HAP-1 (cell line): ENCODE results near the gene ZNF716.
"Not testable (repeated sequence)": the region's sequence is repeated elsewhere in the genome, so short reads cannot be mapped to it uniquely, and the experiment has no call there.

Source experiments
- DNase-seq, 2 experiments: peaks; one replicate each; pipeline ENCODE4 v3.0.0-alpha.2; 2016 to 2020; ENCODE audit warnings: low spot score in 2 of 2
- H3K27me3 ChIP-seq: fragments of 250-450 bp; sonication (Bioruptor Pico); 2 replicates; pipeline ENCODE4 v1.5.1; 2020; ENCODE audit warnings: low read depth, mild to moderate bottlenecking, moderate library complexity
- H3K36me3 ChIP-seq: fragments of 250-450 bp; sonication (Bioruptor Pico); replicated peaks from 2 replicates; pipeline ENCODE4 v1.5.1; 2020; ENCODE audit warnings: mild to moderate bottlenecking
- H3K4me1 ChIP-seq: fragments of 250-450 bp; sonication (Bioruptor Pico); 2 replicates; pipeline ENCODE4 v1.5.1; 2020; ENCODE audit warnings: mild to moderate bottlenecking
- H3K4me3 ChIP-seq: fragments of 250-450 bp; sonication (Bioruptor Pico); 2 replicates; pipeline ENCODE4 v1.5.1; 2020; ENCODE audit warnings: mild to moderate bottlenecking, moderate library complexity
- H3K9me3 ChIP-seq: fragments of 250-450 bp; sonication (Bioruptor Pico); 2 replicates; pipeline ENCODE4 v1.5.1; 2020; ENCODE audit warnings: mild to moderate bottlenecking, moderate library complexity
- in situ Hi-C: fragments of 300-500 bp; cut with MboI; formaldehyde crosslinking; loops from 3 replicates; pipeline ENCODE4 v1.14.3; 2020; ENCODE audit warnings: low sequenced_read_pairs, inconsistent platforms, mixed read lengths

Gene ZNF716

DNA sequence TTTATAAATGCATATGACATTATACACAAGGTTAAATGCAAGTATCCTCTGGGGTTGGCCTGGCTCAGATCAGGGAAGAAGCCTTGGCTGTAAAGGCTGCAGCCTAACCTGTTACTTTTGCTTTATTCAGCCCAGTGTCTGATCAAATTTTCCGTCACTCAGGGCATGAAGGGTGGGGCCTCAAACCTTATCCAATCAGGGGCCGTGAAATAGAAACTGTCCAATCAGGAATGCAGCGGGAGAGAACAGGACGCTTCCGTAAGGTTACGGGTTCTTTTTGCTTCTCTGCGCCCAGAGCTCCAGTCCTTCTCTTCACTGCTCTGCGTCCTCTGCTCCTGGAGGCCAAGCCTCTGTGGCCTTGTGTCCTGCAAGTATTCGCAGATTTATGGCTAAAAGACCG is at the start of gene ZNF716:
ZNF716 (plus strand) TSS at position 274 of the 400 bp plus-strand sequence; CDS start at position 386, 112 bp downstream.
- Histone ChIP-seq H3K36me3 (no peaks in the 10 kb centered on the region), H3K4me1 (no peaks in the 10 kb centered on the region), H3K9me3 (no peaks in the 10 kb centered on the region), H3K27me3 (no peaks in the 10 kb centered on the region), H3K4me3 (no peak within 1 kb of the TSS)
- no peak for DNase-seq
- in situ Hi-C loops = no loop called here

DNA sequence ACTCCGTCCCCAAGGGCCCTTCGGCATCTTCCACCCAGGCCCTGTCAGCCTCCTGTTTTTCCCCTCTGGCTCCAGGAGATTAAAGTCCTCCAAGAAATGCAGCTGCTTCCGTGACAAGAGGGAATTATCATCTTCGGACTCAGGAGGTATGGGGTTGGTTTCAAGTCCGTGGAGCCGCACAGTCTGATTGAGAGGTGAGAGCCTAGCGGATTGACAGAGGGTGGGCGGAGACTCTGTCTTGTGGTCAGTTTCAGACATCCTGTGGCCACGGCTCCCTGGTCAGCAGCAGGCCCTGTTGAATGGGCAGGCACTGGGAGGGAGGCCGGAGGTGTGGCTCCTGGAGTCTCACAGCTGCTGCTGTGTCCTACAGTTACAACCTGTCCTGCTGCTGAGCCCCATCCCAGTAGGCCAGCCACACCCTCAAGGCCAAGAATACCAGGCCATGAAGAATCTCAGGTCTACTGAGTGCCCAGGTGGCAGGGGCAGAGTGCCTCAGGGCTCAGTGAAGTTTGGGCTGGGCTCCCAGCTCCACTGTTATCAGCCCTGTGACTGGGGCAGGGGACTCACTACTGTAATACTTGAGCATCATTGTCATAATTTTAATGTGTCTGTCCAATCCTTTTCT is 49.3 kb upstream of the ZNF716 start:
- H3K4me3 ChIP-seq = no peak overlapping the region
- H3K9me3 ChIP-seq = no peaks in the 10 kb centered on the region; the same call in 1 of the 2 replicates
- DNase-seq = no peak
- no peaks in the 10 kb centered on the region for H3K27me3 ChIP-seq
- H3K36me3 ChIP-seq = no peaks in the 10 kb centered on the region
- in situ Hi-C loops = no loop called here
- no peaks in the 10 kb centered on the region for H3K4me1 ChIP-seq

DNA sequence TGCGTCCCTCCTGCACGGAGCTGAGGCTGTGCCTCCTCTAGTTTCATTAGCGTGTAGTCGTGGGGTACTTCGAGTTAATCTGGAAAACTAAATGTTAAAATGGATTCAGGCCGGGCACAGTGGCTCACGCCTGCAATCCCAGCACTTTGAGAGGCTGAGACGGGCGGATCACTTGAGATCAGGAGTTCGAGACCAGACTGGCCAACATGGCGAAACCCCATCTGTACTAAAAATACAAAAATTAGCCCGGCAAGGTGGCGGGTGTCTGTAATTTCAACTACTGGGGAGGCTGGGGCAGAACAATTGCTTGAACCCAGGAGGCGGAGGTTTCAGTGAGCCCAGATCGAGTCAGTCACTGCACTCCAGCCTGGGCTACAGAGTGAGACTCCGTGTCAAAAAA is 46.9 kb upstream of the ZNF716 start:
- H3K9me3 ChIP-seq, H3K4me3 ChIP-seq, H3K4me1 ChIP-seq, in situ Hi-C loops, H3K27me3 ChIP-seq, H3K36me3 ChIP-seq, DNase-seq: not testable (repeated sequence)

DNA sequence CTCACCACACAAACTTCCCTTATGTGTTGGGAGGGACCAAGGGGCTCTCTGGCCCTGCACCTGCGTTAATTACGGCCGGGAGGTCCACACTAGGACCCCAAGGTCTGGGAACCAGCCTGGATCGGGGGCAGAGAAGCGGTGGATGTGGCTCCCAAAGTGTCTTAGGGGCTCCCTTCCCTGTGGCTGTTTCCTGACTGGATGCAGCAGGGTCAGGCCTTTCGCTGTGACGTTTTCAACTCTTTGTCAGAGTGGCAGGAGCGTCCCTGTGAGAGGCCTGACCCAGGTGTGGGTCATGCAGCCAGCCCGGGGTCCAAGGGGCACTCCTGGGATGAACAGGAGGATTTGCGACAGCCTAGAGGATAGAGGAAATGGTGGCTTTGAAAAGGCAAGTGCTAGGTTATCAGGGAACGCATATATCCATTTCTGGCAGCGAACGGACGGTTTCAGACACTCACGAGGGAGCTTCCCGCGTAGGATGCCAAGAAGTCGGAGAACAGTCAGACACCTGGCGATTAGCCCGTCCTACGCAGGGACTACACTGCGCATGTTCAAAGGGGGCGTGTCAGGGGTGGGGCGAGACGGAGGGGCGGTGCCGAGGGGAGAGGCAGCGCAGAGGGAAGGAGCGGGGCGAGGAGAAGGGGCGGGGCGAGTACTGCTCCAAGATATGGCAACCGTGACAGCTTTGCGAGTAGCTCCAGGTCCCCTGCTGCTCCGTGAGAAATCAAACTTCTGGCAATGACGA is 46.2 kb upstream of the ZNF716 start:
- DNase-seq = no peak
- no peaks in the 10 kb centered on the region; the same call in 1 of the 2 replicates for H3K9me3 ChIP-seq
- H3K27me3 ChIP-seq = no peaks in the 10 kb centered on the region
- no peaks in the 10 kb centered on the region for H3K36me3 ChIP-seq
- H3K4me3 ChIP-seq = no peak overlapping the region
- H3K4me1 ChIP-seq = no peaks in the 10 kb centered on the region
- in situ Hi-C loops = no loop called here

DNA sequence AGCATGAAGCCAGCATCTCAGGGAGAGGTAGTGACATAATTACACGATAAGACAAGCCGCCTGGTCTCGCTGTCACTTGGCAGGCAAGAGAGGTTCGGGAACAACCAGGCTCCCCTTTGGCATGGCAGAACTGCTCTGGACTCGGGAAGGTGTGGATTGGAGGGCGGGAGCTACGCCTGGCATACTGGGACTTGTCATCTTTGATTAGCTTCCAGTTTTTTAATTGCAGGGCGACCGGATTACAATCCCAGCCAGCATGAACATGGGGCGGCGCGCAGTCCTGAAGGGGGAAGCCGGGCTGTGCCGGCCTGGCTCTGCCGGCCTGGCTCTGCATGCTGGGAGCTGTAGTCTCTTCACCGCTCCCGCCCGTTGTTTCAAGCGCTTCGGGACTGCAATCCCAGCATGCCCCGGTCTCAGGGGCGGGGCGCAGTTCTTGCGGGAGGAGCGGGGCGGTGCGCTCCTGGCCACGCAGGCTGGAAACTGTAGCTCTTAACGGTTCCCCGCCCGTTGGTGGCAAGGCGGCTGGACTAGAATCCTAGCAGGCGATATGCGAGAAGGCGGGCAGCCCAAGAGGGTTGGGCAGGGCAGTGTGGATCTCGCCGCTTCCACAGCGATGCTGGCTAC is 45.5 kb upstream of the ZNF716 start:
- no peak overlapping the region for H3K4me3 ChIP-seq
- H3K36me3 ChIP-seq = no peaks in the 10 kb centered on the region
- H3K4me1 ChIP-seq = no peaks in the 10 kb centered on the region
- no peaks in the 10 kb centered on the region for H3K27me3 ChIP-seq
- no peaks in the 10 kb centered on the region for H3K9me3 ChIP-seq
- DNase-seq = no peak
- in situ Hi-C loops = no loop called here

DNA sequence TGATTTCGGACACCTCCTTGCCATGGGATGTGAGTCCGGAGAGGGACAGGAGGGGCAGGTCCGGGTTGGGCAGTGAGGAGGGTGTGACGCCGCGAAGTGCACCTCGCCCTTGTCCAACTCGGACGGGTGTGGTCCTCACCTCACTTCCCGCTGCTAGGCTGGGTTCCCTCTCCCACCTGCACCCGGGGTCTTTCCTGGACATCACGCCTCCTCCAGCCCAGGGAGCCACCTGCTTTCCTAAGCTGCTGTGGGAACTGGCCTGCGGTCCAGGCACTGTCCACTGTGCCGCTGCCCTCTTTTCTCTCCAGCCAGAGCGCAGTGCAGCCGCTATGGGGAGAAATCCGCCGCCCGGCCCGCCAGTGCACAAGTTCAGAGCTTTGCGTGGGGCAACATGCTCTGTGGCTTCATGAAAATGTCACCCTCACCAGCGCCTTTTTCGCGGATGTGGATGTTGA is 45.0 kb upstream of the ZNF716 start:
- Histone ChIP-seq H3K4me3 (no peak overlapping the region), H3K27me3 (no peaks in the 10 kb centered on the region), H3K4me1 (no peaks in the 10 kb centered on the region), H3K36me3 (no peaks in the 10 kb centered on the region), H3K9me3 (no peaks in the 10 kb centered on the region)
- in situ Hi-C loops = no loop called here
- DNase-seq = no peak

DNA sequence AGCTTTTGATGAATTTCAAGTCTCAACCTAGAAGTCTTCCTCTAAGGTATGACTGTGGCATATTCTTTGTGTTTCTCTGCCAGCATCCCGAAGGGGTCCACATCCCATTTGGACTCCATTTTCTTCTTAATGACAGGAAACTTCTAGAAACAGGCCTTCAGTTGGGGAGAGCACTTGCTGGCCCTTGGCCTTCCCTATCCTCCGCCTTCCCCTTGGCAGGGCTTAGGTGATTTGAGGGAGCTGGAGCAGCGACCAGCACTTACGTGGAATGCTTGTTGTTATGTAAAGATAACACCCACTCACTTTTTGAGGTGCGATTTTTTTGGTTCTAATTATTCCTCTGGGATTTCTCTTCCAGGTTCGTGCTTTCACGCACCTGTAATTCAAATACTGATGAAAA is 42.9 kb upstream of the ZNF716 start:
- H3K27me3 ChIP-seq = no peaks in the 10 kb centered on the region
- H3K9me3 ChIP-seq = no peaks in the 10 kb centered on the region
- H3K4me3 ChIP-seq = no peak overlapping the region
- in situ Hi-C loops = no loop called here
- no peak for DNase-seq
- no peaks in the 10 kb centered on the region for H3K4me1 ChIP-seq
- no peaks in the 10 kb centered on the region for H3K36me3 ChIP-seq

DNA sequence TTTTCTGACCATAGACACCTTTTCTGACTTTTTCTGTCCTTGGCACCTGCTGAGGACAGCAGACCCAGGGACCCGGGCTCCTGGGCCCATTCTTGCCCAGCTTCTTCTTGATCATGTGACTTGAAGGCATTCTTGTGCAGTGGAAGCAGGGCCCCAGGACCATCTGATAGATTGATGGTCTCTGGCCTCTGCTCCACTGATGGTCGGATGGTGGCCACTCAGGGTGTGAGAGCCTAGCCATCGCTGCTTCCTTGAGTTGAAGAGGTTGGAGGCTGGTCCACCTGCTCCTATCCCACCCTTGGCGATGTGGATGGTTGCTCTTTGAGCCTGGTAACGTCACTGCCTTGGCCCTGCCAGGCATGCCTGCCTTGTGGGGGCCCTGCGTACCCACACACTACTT is 37.8 kb upstream of the ZNF716 start:
- in situ Hi-C loops = no loop called here
- no peak overlapping the region for H3K4me3 ChIP-seq
- no peaks in the 10 kb centered on the region for H3K4me1 ChIP-seq
- no peaks in the 10 kb centered on the region for H3K9me3 ChIP-seq
- no peak for DNase-seq
- no peaks in the 10 kb centered on the region for H3K36me3 ChIP-seq
- no peaks in the 10 kb centered on the region for H3K27me3 ChIP-seq

DNA sequence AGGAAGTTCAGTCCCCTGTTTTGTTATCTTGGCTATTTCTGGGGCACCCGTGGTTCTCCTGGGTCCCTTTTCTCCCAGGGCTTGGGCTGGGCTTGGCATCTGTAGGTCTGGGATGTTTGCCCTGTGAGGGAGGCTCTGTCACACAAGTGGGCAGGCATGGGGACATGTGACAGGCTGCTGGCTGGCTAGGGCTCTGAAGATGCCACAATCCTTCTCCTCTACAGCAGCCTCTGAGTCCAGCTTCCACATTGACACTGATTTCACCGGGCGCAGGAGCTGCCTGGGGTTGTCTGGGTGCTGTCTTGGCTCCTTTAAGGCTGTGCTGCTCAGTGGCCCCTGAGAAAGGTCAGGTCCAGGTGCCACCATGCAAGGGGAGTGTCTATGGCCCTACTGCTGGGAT is 37.4 kb upstream of the ZNF716 start:
- DNase-seq = no peak
- Histone ChIP-seq H3K9me3 (no peaks in the 10 kb centered on the region), H3K36me3 (no peaks in the 10 kb centered on the region), H3K4me3 (no peak overlapping the region), H3K27me3 (no peaks in the 10 kb centered on the region), H3K4me1 (no peaks in the 10 kb centered on the region)
- in situ Hi-C loops = no loop called here

DNA sequence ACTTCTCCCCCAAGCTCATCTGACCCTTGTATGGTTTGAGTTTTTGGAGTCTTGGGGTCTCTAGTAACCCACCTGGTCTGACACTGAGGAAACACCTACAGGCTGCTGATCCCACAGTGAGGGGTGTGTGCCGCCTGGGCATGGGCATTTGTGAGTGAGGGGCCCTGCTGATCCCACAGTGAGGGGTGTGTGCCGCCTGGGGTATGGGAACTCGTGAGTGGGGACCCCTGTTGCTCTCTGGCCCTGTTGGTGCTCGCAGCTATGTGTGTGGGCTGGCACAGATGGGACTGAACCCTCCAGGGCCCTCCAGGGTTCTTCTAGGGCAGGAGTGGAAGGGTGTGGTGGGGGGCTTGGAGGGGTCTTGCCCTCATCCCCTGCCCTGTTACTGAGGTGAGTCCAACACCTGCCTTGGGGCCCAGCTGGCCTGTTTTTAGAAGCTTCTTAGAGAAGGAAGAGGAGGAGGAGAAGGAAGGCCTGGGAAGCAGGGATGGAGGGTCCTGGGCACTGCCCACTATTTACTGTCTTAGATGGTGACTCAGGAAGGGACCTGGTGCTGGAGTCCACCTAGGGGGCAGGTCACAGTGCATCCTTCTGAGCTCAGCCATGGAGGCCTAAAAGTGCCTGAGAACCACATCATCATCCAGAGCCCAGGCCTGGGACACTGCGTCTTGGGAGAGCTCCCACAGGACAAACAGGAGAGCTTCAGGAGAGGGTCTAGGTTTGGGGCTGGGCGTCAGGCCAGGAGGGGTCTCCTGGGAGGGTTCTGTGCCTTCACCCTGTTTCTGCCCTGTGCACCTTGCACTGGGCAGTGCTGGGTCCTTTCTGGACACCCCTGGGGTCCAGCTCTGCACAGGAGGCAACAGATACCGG is 36.2 kb upstream of the ZNF716 start:
- no peak overlapping the region for H3K4me3 ChIP-seq
- H3K4me1 ChIP-seq = no peaks in the 10 kb centered on the region
- in situ Hi-C loops = no loop called here
- no peaks in the 10 kb centered on the region for H3K9me3 ChIP-seq
- no peak for DNase-seq
- no peaks in the 10 kb centered on the region for H3K27me3 ChIP-seq
- no peaks in the 10 kb centered on the region for H3K36me3 ChIP-seq

DNA sequence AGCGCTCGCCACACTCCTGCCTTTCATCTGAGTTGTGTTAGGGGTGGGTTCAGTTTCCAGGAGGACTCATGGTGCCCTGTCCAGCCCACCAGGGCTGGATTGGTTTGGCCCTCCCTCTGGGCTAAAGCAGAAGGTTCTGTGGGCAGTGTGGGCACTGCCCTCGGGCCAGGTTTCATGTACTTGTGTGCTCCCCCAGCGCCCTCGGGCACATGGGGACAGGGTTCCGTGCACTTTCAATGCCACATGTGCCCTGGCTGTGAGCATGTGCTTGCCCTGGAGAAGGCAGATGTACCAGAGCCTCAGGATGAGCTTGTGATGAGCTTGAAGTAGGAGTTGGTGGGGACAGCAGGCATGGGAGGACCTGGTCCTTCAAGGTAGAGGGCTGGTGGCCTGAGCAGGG is 35.6 kb upstream of the ZNF716 start:
- in situ Hi-C loops = no loop called here
- Histone ChIP-seq H3K36me3 (no peaks in the 10 kb centered on the region), H3K9me3 (no peaks in the 10 kb centered on the region), H3K4me1 (no peaks in the 10 kb centered on the region), H3K27me3 (no peaks in the 10 kb centered on the region), H3K4me3 (no peak overlapping the region)
- DNase-seq = no peak

DNA sequence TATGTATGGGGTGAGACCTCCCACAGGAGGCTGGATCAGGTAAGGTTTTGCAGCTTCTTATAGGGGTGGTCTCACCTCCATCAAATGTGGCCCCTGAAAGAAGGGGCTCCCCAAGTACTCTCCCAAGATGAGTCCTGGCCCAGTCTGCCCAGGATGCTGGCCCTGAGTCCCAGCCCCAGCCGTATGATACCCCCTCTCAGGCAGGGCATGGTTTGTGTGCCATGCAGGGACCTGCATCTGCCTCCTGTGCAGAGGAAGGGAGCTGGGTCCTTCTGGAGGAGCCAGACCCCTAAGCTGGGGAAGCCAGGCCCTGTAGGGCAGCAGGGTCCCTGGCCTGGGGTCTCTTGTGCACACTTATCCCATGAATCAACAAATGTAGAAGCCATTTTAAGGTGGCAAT is 35.1 kb upstream of the ZNF716 start:
- DNase-seq = no peak
- Histone ChIP-seq H3K4me1 (no peaks in the 10 kb centered on the region), H3K9me3 (no peaks in the 10 kb centered on the region), H3K36me3 (no peaks in the 10 kb centered on the region), H3K27me3 (no peaks in the 10 kb centered on the region), H3K4me3 (no peak overlapping the region)
- in situ Hi-C loops = no loop called here

DNA sequence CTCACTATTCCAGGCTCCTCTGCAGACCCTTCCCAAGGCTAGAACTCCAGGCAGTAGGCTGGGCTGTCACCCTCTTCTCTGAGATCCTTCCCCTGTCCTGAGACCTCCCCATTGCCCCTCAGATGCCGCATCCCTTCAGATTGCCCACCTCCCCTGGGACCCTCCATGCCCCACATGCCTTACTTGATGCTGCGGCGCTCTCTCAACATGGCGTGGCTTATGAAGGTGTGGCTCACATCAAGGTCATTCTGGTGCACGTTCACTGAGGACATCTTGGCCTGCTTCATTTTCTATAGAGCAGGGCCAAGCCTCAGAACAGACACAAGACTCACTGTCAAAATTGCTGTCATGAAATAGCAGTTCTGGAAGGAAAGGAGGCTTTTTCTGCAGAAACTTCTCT is 34.7 kb upstream of the ZNF716 start:
- DNase-seq = no peak
- H3K27me3 ChIP-seq = no peaks in the 10 kb centered on the region
- H3K36me3 ChIP-seq = no peaks in the 10 kb centered on the region
- H3K4me3 ChIP-seq = no peak overlapping the region
- in situ Hi-C loops = no loop called here
- no peaks in the 10 kb centered on the region for H3K9me3 ChIP-seq
- H3K4me1 ChIP-seq = no peaks in the 10 kb centered on the region
